Stimulated activated CD8-positive, alpha-beta memory T cell treated with anti-CD3 and anti-CD28 coated beads, Interleukin-4, amount 100 ng/mL, for 48 hours (primary cell): ENCODE data around the gene SPECC1L.

Experiments used
- DNase-seq: peaks from one replicate; pipeline ENCODE4 v3.0.0-alpha.2; 2020

Gene SPECC1L

DNA sequence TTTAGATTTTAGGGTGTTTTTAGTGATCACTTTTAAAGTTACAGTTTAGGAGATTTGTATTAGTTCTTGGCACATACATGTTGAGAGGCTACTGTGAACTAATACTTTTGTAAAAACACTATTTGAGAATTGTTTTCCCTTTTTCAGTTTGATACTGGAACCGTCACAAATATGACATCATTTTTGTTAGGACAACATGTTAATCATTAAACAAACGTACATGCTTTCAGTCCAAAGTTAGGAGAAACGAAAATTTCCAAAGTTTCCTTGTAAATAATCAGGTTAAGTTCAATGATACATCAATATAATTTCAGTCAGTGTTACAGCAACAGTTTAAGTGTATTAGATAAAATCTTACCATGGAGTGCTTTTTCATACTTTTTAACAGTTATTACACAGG lies 53.1 kb downstream of the SPECC1L start:
- no peak for DNase-seq

DNA sequence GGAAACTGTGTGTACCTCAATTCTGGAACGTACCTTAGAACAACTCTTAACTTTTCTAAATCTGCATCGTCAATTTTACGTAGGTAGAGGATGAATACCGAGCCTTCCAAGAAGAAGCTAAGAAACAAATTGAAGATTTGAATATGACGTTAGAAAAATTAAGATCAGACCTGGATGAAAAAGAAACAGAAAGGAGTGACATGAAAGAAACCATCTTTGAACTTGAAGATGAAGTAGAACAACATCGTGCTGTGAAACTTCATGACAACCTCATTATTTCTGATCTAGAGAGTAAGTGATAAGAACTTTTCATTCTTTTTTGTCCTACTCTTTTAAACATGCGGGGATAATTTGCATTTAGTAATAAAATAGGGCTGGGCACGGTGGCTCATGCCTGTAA lies 53.5 kb downstream of the SPECC1L start:
- DNase-seq, result no peak

DNA sequence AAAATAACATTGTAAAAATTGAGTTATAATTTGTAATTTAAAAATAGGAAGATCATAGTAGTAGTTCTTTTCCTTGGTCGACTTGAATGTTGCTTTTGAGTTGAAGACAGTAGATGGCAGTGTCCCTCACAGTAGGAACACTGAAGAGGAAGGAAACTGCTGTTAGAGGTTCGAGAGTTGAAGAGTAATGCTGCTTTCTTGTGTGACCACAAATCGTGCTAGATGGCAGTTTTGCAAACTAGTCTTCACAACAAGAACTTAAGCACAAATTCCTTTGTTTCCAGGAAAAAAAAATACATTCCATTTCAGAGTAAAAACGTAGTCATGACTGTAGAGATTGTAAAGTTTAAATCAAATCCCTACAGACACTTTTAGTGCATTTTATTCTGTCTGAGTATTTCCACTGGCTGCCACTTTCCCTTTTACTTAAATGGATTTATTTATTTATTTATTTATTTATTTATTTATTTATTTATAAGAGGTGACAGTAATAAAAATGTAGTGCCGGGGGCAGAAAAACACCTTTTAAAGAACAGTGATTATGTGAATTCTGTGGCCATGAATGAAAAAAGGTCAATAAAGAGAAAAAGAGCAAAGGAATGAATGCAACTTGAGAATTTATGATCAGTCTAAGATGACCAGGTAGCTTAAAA lies 54.6 kb downstream of the SPECC1L start:
- DNase-seq, result no peak

DNA sequence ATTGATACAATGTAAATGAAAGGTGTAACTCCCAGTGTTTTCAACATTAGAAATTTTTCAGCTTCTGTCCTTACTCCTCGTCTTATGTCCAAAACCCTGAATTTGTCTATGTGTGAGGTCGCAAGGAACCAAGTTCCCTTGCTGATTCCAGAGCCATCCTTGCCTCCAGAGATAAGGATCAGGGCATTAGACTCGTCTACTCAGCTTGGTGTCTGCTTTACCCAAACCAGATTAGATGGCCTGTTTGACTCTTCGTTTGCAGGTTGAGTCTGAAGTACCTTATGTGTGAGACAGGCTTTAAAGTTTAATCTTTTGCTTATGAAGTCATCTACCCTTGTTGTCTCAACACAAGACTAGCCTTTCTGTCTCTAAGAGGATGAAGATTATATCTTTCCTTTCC lies 55.6 kb downstream of the SPECC1L start:
- no peak for DNase-seq

DNA sequence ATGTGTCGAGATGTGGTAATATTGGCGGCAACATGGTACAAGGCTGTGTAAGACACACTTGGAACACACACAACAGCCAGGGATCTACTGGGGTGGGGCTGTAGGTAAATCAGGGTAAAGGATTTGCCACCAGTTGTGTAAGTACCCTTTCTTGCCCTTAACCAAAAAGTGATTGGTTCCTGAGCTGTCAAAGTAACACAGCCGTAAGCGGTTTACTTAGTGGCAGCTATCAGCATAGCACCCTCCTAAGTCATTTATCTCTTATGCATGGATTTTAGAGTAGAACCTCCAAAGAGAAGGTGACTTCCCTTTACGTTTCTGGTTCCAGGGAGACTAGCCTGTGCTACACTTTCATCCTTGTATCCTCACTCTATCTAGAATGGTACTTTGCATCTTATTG lies 57.2 kb downstream of the SPECC1L start:
- DNase-seq, result no peak

DNA sequence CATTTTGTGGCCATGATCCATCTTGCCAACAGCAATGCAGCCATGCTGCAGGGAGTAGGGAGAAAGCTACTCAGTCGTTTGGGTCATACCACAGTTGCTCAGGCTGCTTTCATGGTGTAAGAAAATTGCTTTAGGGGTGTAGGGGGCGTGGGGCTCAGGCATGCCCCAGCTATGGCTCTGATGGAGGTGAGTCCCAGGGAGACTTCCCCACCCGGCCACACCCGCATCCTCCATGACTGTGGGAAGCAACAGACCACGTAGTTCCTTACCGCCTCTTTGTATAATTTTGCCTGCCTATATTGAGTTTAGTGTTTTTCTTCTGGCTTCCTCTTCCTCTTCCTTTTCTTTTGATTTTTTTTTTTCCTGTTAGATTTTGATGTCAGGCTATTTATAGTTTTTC lies 58.8 kb downstream of the SPECC1L start:
- no peak for DNase-seq

DNA sequence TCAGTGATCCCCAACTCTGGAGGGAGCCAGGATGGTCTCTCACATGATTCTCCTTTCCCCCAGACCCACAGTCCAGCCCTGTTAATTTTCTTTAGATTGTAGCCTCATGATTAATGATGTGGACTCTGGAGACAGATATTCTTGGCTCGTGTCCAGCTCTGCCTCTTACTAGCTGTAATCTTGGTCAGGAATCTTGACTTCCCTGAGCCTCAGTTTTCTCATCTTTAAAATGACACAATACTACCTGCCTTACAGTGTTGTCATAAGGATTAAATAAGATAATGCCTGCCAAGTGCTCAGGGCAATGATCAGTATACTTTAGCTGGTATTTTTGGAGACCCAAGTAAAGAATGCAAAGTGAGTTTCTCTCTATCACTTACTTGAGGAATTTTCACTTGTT lies 60.0 kb downstream of the SPECC1L start:
- no peak for DNase-seq

DNA sequence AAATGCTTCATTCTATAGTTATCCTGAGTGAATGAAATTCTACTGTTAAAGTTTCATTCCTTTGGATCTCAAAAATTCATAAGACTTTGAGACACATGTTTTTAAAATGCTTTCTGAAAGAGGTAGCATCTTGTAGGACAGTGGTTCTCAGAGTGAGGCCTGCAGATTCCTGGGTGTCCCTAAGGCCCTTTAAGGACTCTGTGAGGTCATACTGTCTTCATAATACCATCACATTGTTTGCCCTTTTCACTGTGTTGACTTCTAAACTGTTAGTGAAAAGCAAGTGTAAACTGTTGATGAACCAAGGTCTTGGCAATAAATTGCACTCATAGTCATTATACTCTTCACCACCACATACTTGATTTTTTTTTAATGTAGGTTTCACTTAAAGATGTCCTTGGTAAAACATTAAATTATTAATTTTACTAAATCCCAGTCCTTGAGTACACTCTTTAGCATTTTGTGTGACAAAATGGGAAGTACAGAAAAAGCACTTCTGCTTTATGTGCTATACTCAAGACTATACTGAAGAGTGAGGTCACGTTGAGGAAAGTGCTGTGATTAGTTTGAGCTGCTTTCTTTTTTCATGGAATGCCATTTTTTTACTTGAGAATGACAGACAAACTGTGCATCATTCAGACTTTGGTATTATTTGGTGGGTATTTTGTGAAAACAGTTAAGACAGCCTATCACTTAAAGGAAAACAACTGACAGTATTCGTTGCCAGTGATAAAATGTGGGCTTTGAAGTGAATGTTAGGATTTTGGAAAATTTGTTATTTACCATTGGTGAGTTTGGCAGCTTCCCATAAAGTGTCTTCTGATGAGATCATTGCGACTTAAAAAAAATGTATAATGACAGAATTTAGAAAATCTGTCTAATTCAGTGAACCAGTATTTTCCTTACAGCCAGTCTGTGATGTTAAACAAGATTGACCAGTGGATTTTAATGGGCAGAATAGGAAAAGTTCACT lies 61.1 kb downstream of the SPECC1L start:
- DNase-seq, result no peak

DNA sequence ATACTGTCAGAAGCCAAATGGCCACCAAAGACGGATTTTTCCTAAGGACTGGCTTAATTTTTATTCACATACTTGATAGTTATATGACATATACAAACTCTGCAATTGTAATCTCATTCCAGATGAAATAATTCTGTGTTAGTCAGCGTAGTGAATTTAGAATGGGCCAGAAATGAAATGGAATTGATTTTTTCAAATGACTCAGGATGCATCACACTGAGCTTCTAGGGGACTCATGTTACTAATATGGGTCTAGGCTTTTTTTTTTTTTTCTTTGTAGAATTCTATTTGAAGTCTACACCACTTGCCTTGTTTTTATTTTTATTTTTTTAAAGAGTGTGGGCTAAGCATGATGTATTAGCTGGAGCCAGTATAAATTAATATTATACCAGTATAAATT lies 62.7 kb downstream of the SPECC1L start:
- DNase-seq, result no peak

DNA sequence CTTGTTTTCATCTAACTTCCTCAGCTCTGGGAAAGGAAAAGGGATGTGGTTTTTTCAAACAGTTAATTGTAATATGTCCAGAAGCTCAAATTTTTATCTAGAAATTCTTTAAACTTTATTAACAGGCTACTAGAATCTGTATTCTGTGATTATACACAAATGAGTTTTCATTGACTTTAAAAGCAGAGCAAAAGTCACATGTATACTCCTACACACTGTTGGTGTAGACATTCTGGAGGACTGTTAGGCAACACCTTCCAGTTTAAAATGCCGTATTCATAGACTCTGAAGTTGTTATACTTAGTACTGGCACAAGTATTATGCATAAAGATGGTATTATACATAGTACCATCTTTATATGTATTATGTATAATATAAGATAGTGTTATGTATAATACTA lies 64.9 kb downstream of the SPECC1L start:
- no peak for DNase-seq

DNA sequence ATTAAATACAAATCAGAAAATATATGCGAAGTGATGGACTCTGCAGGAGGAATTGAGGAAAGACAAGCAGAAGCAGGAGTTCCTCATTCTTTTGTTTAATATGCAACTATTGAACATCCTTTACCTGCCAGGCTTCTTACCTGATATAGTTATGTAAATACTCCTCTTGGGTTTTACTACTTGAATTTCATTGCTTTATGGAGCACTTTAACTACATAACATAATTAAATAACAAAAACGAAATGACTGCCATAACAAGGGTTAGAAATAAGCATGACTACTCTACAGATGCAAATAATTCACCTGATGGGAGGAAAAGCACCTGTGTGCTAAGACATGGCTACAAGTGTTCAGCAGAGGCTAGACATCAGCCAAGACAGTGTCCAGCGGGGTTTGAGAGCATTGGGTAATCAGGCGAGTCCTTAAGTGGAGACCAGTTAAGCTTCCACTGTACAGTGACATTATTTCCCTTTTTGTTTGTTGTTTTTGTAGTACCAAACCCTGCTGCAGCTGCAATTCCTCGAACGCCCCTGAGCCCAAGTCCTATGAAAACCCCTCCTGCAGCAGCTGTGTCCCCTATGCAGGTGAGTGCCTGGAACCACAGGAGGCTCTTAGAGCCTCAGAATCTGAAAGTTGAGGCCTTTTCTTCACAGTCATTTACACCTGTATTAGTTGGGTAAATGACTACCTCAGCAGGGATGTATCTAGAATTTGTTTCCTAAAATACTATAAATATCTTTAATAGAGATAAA lies 67.4 kb downstream of the SPECC1L start:
- DNase-seq, result no peak

DNA sequence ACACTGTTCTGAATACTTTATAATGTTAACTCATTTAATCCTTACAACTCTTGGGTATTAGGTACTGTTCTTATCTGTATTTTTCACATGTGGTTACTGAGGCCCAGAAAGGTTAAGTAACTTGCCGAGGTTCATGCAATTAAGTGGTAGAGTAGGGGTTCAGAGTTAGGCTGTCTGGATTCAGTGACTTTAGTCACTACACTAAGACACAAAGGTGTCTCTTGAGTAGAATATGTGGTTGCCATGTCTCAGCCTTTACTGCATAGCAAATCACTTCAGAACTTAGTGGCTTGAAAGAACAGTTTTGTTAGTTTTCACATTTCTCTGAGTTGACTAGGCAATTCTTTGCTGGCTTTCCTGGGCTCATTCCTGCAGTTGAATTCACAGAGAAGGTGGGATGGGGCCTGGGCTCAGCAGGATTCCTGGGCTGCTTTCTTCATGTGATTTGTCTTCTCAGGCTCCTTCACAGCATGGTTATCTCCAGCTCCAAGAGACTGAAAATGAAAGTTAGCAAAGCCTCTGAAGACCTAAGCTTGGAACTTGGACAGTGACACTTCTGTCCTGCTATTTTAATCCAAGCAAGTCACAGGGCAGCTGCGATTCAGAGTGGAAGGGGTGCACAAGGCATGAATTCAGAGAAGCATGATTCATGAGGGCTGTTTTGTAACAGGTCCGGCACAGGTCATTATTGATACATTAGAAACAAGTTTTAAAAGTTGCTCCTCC lies 68.3 kb downstream of the SPECC1L start:
- no peak for DNase-seq

DNA sequence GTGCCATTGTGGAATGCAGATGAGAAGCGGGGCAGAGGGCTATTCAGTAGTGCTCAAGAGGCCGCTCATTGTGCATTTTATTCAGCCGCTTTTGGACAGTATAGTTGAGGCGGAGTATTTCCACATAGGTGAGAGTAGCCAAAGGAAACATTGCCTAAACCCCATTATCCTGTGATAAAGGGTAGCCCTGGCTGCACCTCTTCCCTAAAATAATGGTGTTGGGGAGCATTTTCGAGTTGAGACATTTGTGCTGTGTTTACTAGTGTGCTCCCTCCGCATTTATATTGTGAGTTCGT lies 68.8 kb downstream of the SPECC1L start:
- DNase-seq, result no peak

DNA sequence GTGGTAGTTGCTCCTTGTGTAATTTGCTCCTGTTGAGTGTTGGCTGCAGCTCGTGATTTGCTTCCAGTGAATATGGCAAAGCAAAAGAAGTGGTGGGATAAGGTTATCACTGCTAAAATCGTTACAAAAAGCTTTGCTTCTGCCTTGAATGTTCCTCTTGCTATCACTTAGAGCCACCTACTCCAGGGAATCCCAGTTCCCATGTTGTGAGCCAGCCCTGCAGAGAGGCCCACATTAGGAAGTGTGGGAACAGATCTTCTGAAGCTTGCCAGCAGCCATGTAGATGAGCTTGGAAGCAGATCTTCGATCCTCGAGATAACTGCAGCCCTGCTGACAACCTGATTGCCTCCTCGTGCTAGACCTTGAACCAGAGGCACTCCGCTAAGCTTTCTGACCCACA lies 71.0 kb downstream of the SPECC1L start:
- no peak for DNase-seq

DNA sequence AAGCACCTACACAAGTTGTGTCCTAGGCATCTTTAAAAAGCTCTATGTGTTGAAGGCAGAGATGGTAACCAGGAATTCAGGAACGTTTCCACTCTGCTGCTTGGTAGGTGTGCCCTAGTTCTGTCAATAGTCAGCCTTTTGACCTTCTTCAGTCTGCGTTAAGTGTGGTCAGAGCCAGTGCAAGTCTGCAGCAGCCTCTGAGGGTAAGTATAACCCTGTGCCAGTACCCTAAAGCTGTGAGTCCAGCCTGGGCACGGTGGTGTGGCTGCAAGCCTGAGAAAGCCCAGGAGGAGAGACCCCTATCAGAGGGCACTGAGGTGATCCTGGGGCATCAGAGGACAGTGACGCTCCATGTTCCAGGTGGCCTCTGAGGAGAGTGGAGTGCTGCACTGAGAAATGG lies 80.0 kb downstream of the SPECC1L start:
- DNase-seq, result no peak

DNA sequence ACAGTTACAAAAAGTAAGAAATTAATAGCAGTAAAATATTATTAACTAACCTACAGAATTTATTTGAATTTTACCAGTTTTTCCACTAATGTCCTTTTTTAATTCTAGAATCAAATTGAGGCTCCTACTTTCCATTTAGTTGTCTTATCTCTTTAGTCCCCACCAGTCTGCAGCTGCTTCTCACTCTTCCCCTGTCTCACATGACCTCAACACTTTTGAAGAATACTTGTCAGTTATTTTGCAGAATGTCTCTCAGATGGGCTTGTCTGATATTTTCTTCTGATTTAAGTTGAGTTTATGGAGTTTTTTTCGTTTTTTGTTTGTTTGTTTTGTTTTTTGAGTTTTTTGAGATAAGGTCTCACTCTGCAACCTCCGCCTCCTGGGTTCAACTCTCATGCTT lies 82.5 kb downstream of the SPECC1L start:
- no peak for DNase-seq

DNA sequence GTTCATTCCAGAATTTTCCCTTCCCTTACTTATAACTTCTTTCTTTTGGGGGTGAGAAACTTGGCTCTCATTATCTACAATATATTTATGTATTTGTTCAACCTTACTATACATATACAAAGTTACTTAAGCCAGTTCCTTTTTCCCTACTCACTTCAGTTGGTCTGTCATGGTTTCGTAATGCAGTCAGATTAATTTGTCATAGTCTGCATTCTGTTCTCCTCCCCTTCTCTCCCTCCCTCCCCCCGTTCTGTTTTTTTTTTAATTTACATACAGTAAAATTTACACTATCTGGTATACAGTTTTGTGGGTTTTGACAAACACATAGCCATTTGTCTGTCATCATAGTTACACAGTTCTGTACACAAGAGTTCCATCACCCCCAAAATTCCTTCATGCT lies 84.9 kb downstream of the SPECC1L start:
- DNase-seq, result no peak

DNA sequence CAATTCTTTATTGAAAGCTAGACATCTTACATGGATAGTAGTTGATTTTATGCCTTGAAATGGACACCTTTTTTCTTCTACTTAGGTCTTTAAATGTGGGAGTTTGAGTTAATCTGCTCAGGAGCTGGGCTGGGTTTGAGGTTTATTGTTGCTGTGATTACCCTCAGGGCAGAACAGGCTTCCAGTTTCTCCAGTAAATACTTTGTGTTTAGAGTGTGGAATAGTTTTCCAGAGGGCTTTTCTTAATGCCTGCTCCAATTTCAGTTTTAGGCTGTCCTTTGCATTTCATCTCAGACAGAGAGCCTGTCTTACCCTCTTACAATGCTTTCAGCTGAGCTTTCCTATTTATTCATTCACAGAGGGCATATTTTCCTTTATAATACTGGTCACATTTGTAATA lies 86.9 kb downstream of the SPECC1L start:
- DNase-seq, result no peak

DNA sequence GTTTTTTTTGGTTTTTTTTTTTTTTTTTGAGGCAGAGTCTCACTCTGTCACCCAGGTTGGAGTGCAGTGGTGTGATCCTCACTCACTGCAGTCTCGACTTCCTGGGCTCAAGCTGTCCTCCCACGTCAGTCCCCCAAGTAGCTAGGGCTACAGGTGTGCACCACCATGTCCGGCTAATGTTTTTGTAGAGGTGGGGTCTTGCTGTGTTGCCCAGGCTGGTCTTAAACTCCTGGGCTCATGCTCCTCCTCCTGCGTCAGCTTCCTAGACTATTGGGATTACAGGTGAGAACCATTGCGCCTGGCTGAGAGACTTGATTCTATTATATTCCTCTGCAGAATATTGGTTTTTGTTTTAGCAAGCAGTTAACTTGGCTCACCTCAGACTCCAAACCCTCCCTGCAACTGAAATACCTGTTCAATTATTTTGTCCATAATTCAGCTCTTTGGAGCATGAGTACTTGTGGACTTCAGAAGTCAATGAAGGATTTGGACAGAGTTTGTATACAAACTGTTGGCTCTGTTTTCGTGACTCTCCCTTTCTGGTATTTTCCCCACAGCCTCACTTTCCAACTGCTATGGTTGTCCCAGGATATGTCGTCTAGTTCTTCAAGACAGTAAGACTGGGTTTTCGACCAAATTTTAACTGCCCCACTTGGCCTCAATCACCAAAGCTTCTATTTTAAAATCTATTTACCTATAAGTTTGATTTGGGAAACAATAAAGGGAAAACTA lies 87.6 kb downstream of the SPECC1L start:
- no peak for DNase-seq

DNA sequence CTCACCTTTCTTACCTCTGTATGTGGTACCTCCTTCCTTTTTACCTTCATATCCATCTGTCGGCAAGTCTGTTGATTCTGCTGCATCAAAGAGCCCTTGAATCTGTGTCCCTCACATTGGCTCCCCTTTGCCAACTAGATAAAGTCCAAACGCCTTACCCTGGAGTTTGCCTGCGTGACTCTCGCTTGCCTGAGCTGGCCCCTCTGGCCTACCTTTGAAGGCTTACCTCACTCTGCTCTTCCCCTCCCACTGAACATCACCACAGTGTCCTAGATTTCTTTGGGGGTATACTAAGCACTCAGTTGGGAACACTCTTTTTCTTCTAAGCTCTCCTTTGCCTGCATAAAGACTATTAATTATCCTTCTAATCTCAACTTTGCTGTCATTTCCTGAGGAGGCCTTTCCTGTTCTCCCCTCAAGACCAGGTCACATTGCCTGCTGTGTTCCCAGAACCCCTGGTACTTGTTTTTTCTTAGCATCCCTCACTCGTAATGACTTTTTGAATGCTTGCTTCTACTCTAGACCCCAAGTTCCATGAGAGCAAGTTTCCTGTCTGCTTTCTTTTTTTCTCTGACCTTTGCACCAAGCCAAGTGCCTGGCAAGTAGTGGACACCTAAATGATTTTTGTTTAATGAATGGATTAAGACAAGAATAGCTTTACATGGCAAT lies 89.0 kb downstream of the SPECC1L start:
- DNase-seq, result no peak

DNA sequence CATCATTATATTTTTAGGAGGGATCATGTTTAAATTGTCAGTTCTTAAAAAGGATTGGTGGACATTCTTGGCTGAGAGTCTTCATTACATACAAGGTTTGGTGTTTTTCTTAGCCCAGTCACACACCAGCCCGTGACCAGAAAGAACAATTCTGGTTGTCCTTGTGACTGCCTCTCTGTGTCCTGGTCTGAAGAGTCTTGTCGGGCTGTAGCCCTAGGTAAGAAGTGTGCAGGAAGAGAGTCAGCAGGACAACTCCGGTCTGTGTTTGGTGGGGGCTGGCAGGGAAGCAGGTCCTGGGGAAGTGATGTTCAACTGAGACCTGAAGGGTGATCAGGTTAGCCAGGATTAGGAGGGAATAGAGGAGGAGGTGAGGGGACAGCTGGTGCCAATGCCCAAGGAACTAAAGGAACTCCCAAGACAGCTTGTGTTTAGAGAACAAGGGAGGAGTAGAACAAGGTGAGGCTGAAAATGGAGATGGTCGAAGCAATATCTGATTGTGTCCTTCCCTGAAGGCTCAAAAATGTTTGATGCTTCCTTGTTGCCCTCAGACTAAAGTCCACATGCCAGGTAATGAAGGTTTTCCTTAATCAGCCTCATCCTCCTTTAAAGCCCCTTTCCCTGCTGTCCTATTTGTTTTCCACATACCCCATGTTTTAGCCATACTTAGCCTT lies 91.5 kb downstream of the SPECC1L start:
- DNase-seq, result no peak
